ENCODE results near the gene MED31.

The MED31 gene

GRCh38 chr17:6677946-6678345 lies 26.5 kb upstream of the MED31 start:
- no peaks in the 10 kb centered on the region for H3K79me2 ChIP-seq (ENCODE audit: control insufficient read depth, insufficient read depth, low read length, poor library complexity)
- DNase-seq, result no peak
- H3K23ac ChIP-seq (ENCODE audit: low read length), result no peak overlapping the region
- H3K9ac ChIP-seq (ENCODE audit: low read length), result no peak overlapping the region
- H4K91ac ChIP-seq (ENCODE audit: low read depth, low read length), result no peak overlapping the region
- no peak overlapping the region for H2AK5ac ChIP-seq (ENCODE audit: low read length)
- no peak overlapping the region for H3K27ac ChIP-seq (ENCODE audit: low read depth, low read length)
- no peak overlapping the region for H3K18ac ChIP-seq (ENCODE audit: low read length)
- H3K9me3 ChIP-seq (ENCODE audit: insufficient read depth, low read depth, low read length), result no peaks in the 10 kb centered on the region
- no peak overlapping the region for H3K4me2 ChIP-seq (ENCODE audit: low read length)
- H2BK12ac ChIP-seq (ENCODE audit: low read length), result no peak overlapping the region
- no peak overlapping the region for H4K12ac ChIP-seq (ENCODE audit: low read depth, low read length)
- no peak overlapping the region for H2BK5ac ChIP-seq (ENCODE audit: low read depth, low read length, poor library complexity)
- H2BK120ac ChIP-seq (ENCODE audit: insufficient read depth, low read length, poor library complexity), result no peak overlapping the region
- H4K8ac ChIP-seq (ENCODE audit: low read depth, low read length), result no peak overlapping the region
- H3K4me1 ChIP-seq (ENCODE audit: control insufficient read depth in 1 of 2, insufficient read depth in 2 of 2, low read length in 2 of 2), result no peaks in the 10 kb centered on the region
- no peak overlapping the region for H3K4ac ChIP-seq (ENCODE audit: low read depth, low read length)
- H3K4me3 ChIP-seq (ENCODE audit: low read depth, low read length), result no peak overlapping the region
- H3K79me1 ChIP-seq (ENCODE audit: low read length), result no peaks in the 10 kb centered on the region
- H2AFZ ChIP-seq (ENCODE audit: insufficient read depth, low read length, poor library complexity), result no peak overlapping the region
- no peaks in the 10 kb centered on the region for H3K27me3 ChIP-seq (ENCODE audit: insufficient read depth, low read length)
- no peaks in the 10 kb centered on the region for H3K36me3 ChIP-seq (ENCODE audit: control insufficient read depth in 1 of 2, insufficient read depth in 2 of 2, low read length in 2 of 2)
- no CpG with 5 or more reads among the region's 7 CpGs for WGBS (ENCODE audit: extremely low coverage, insufficient coverage, insufficient read length)
- no peak overlapping the region for H3K14ac ChIP-seq (ENCODE audit: low read length)

GRCh38 chr17:6677158-6677831 lies 25.9 kb upstream of the MED31 start:
- Histone ChIP-seq H3K4me3 (ENCODE audit: low read depth, low read length) (no peak overlapping the region), H3K79me1 (ENCODE audit: low read length) (no peaks in the 10 kb centered on the region), H4K12ac (ENCODE audit: low read depth, low read length) (no peak overlapping the region), H2AFZ (ENCODE audit: insufficient read depth, low read length, poor library complexity) (no peak overlapping the region), H4K8ac (ENCODE audit: low read depth, low read length) (no peak overlapping the region), H2AK5ac (ENCODE audit: low read length) (no peak overlapping the region), H4K91ac (ENCODE audit: low read depth, low read length) (no peak overlapping the region), H3K79me2 (ENCODE audit: control insufficient read depth, insufficient read depth, low read length, poor library complexity) (no peaks in the 10 kb centered on the region), H3K4me1 (ENCODE audit: control insufficient read depth in 1 of 2, insufficient read depth in 2 of 2, low read length in 2 of 2) (no peaks in the 10 kb centered on the region), H3K4ac (ENCODE audit: low read depth, low read length) (no peak overlapping the region), H3K9me3 (ENCODE audit: insufficient read depth, low read depth, low read length) (no peaks in the 10 kb centered on the region), H2BK120ac (ENCODE audit: insufficient read depth, low read length, poor library complexity) (no peak overlapping the region), H3K23ac (ENCODE audit: low read length) (no peak overlapping the region), H3K27me3 (ENCODE audit: insufficient read depth, low read length) (no peaks in the 10 kb centered on the region), H3K4me2 (ENCODE audit: low read length) (no peak overlapping the region), H3K27ac (ENCODE audit: low read depth, low read length) (no peak overlapping the region), H3K9ac (ENCODE audit: low read length) (no peak overlapping the region), H2BK5ac (ENCODE audit: low read depth, low read length, poor library complexity) (no peak overlapping the region), H2BK12ac (ENCODE audit: low read length) (no peak overlapping the region), H3K14ac (ENCODE audit: low read length) (no peak overlapping the region), H3K36me3 (ENCODE audit: control insufficient read depth in 1 of 2, insufficient read depth in 2 of 2, low read length in 2 of 2) (no peaks in the 10 kb centered on the region), H3K18ac (ENCODE audit: low read length) (no peak overlapping the region)
- WGBS (ENCODE audit: extremely low coverage, insufficient coverage, insufficient read length), result no CpG with 5 or more reads among the region's 16 CpGs
- DNase-seq, result no peak

- H3K79me2 ChIP-seq (ENCODE audit: control insufficient read depth, insufficient read depth, low read length, poor library complexity), result no peaks in the 10 kb centered on the region
- no peak overlapping the region for H2AFZ ChIP-seq (ENCODE audit: insufficient read depth, low read length, poor library complexity)
- no peak overlapping the region for H3K4me3 ChIP-seq (ENCODE audit: low read depth, low read length)
- H3K79me1 ChIP-seq (ENCODE audit: low read length), result no peaks in the 10 kb centered on the region
- H2BK120ac ChIP-seq (ENCODE audit: insufficient read depth, low read length, poor library complexity), result no peak overlapping the region
- DNase-seq, result no peak
- H4K8ac ChIP-seq (ENCODE audit: low read depth, low read length), result no peak overlapping the region
- no peak overlapping the region for H4K91ac ChIP-seq (ENCODE audit: low read depth, low read length)
- no peak overlapping the region for H3K4ac ChIP-seq (ENCODE audit: low read depth, low read length)
- no CpG with 5 or more reads among the region's 6 CpGs for WGBS (ENCODE audit: extremely low coverage, insufficient coverage, insufficient read length)
- H3K9ac ChIP-seq (ENCODE audit: low read length), result no peak overlapping the region
- H3K23ac ChIP-seq (ENCODE audit: low read length), result no peak overlapping the region
- H3K14ac ChIP-seq (ENCODE audit: low read length), result no peak overlapping the region
- no peak overlapping the region for H2AK5ac ChIP-seq (ENCODE audit: low read length)
- H3K18ac ChIP-seq (ENCODE audit: low read length), result no peak overlapping the region
- H3K36me3 ChIP-seq (ENCODE audit: control insufficient read depth in 1 of 2, insufficient read depth in 2 of 2, low read length in 2 of 2), result no peaks in the 10 kb centered on the region
- no peak overlapping the region for H3K27ac ChIP-seq (ENCODE audit: low read depth, low read length)
- no peaks in the 10 kb centered on the region for H3K27me3 ChIP-seq (ENCODE audit: insufficient read depth, low read length)
- no peak overlapping the region for H2BK12ac ChIP-seq (ENCODE audit: low read length)
- no peak overlapping the region for H3K4me2 ChIP-seq (ENCODE audit: low read length)
- H4K12ac ChIP-seq (ENCODE audit: low read depth, low read length), result no peak overlapping the region
- H2BK5ac ChIP-seq (ENCODE audit: low read depth, low read length, poor library complexity), result no peak overlapping the region
- no peaks in the 10 kb centered on the region for H3K4me1 ChIP-seq (ENCODE audit: control insufficient read depth in 1 of 2, insufficient read depth in 2 of 2, low read length in 2 of 2)
- no peaks in the 10 kb centered on the region for H3K9me3 ChIP-seq (ENCODE audit: insufficient read depth, low read depth, low read length)
Measured at GRCh38 chr17:6676802-6677157, 25.4 kb upstream of the MED31 start.

GRCh38 chr17:6675201-6675825 lies 23.9 kb upstream of the MED31 start:
- no peak overlapping the region for H3K18ac ChIP-seq (ENCODE audit: low read length)
- no CpG with 5 or more reads among the region's 11 CpGs for WGBS (ENCODE audit: extremely low coverage, insufficient coverage, insufficient read length)

More at GRCh38 chr17:6675201-6675825, 23.9 kb upstream of the MED31 start:
- no peak overlapping the region for H3K9ac ChIP-seq (ENCODE audit: low read length)
- no peaks in the 10 kb centered on the region for H3K4me1 ChIP-seq (ENCODE audit: control insufficient read depth in 1 of 2, insufficient read depth in 2 of 2, low read length in 2 of 2)
- no peaks in the 10 kb centered on the region for H3K9me3 ChIP-seq (ENCODE audit: insufficient read depth, low read depth, low read length)
- no peak overlapping the region for H2BK12ac ChIP-seq (ENCODE audit: low read length)
- H3K27ac ChIP-seq (ENCODE audit: low read depth, low read length), result no peak overlapping the region
- no peaks in the 10 kb centered on the region for H3K36me3 ChIP-seq (ENCODE audit: control insufficient read depth in 1 of 2, insufficient read depth in 2 of 2, low read length in 2 of 2)
- no peak overlapping the region for H2AFZ ChIP-seq (ENCODE audit: insufficient read depth, low read length, poor library complexity)
- no peaks in the 10 kb centered on the region for H3K79me2 ChIP-seq (ENCODE audit: control insufficient read depth, insufficient read depth, low read length, poor library complexity)
- H3K79me1 ChIP-seq (ENCODE audit: low read length), result no peaks in the 10 kb centered on the region
- H4K8ac ChIP-seq (ENCODE audit: low read depth, low read length), result no peak overlapping the region
- no peak overlapping the region for H4K91ac ChIP-seq (ENCODE audit: low read depth, low read length)
- H2BK120ac ChIP-seq (ENCODE audit: insufficient read depth, low read length, poor library complexity), result no peak overlapping the region
- H3K14ac ChIP-seq (ENCODE audit: low read length), result no peak overlapping the region
- no peak overlapping the region for H3K4ac ChIP-seq (ENCODE audit: low read depth, low read length)
- H3K27me3 ChIP-seq (ENCODE audit: insufficient read depth, low read length), result no peaks in the 10 kb centered on the region
- no peak overlapping the region for H4K12ac ChIP-seq (ENCODE audit: low read depth, low read length)
- H3K4me3 ChIP-seq (ENCODE audit: low read depth, low read length), result no peak overlapping the region
- H3K23ac ChIP-seq (ENCODE audit: low read length), result no peak overlapping the region
- H2AK5ac ChIP-seq (ENCODE audit: low read length), result no peak overlapping the region
- H2BK5ac ChIP-seq (ENCODE audit: low read depth, low read length, poor library complexity), result no peak overlapping the region
- H3K4me2 ChIP-seq (ENCODE audit: low read length), result no peak overlapping the region
- DNase-seq, result no peak

Measured in trophoblast cell (in vitro differentiated cells and primary cell).